ENCODE results near the gene P4HA2. TPM values are rescaled to one million over a fixed set of nuclear protein-coding genes. Genes with fewer than 3 reads are reported as not detected.

Gene P4HA2
- total and polyA plus RNA-seq, 9 of the 15 experiments (the other 6 are each of a cell fraction or from before 2014, with no cell fraction given), result 9.6 to 50.0 (median 12.7) TPM

DNA sequence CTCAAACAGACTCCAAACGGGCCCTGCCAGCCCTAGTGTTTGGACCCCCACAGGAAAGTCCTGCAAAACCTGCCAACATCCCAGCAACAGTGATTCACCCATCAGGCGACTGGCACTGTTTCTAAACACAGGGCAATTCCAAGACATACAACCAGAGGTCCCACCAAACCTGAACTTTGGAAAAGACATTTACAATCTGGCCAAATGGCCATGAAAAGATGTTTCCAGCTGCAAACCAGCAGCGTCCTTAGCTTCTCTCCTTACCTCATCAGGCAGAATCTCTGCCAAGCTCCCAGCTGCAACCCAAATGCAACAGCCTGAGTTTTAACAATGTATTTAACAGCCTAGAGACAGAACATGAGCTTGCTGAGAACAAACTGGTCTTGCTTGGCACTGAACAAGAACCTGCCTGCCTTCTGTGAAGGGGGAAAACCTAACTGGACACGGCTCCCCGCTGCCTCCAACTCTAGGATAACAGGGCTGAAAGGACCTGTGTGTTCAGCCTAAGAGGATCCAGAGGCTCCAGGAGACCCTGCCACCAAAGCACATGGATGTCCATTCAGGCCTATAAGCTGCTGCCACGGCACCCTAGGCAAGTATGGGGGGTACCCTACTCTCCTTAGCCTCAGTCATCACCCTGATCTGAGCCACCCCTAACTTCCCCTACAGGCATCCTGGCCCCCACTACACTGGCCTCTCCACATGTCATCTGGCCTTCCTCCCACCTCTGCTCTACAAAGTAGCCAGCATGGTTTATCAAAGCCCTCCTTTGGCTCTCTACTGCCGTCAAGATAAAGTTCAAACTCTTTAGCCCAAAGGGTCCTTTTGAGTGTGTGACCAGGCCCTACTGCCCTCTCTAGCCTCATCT lies 5.6 kb downstream of the P4HA2 start (continued):
- TF ChIP-seq, protein P1, sequence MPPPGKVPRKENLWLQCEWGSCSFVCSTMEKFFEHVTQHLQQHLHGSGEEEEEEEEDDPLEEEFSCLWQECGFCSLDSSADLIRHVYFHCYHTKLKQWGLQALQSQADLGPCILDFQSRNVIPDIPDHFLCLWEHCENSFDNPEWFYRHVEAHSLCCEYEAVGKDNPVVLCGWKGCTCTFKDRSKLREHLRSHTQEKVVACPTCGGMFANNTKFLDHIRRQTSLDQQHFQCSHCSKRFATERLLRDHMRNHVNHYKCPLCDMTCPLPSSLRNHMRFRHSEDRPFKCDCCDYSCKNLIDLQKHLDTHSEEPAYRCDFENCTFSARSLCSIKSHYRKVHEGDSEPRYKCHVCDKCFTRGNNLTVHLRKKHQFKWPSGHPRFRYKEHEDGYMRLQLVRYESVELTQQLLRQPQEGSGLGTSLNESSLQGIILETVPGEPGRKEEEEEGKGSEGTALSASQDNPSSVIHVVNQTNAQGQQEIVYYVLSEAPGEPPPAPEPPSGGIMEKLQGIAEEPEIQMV (tag; conservative IDR thresholded peaks at IDR 0.05; ENCODE audit: low read depth), result no peak
- TF ChIP-seq NEUROD1 (IDR thresholded peaks at IDR 0.05; ENCODE audit: borderline replicate concordance, low read depth, low read length, partially characterized antibody), result no peak

DNA sequence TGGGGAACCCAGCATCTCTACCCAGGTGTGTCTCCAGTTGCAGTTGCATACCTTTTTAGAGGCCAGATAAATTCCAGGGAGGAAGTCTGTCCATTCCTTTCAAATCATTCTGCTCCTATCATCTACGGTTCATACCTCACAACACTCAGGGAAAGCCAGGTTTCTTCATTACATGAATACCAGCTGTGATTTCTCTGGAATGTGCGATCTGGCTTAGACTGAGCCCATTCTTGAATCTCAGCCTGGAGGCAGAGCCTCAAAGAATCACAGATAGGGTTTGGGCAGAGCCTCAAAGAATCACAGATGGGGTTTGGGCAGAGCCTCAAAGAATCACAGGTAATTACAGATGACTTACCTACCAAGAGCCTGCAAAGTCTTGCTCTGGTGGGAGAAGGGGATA lies 7.2 kb downstream of the P4HA2 start:
- in situ Hi-C loops (cut with MboI) (no loop called here), intact Hi-C loops (cut with micrococcal nuclease) (no loop called here)
- Histone ChIP-seq H3K9ac (ENCODE audit: insufficient read depth in 1 of 2, low read depth in 2 of 2, low read length in 2 of 2) (no peak overlapping the region), H3K27me3 (ENCODE audit: control insufficient read depth in 2 of 2, insufficient read depth in 2 of 2, low read length in 2 of 2) (no peaks in the 10 kb centered on the region), H3K79me2 (ENCODE audit: control insufficient read depth, insufficient read depth, low read length) (peaks cover 2% of the 10 kb centered on the region; the same call in 1 of the 3 replicates), H3K27ac (ENCODE audit: extremely low read depth, low read depth, low read length) (no peak overlapping the region), H3K36me3 (ENCODE audit: control insufficient read depth, insufficient read depth, low read length) (peaks cover 11% of the 10 kb centered on the region; the same call in 2 of the 3 replicates), H3K9me3 (replicated peaks; ENCODE audit: control insufficient read depth, insufficient read depth, low read depth, low read length) (no peaks in the 10 kb centered on the region), H3K4me3 (no peak overlapping the region), H4K20me1 (replicated peaks; ENCODE audit: control insufficient read depth, insufficient read depth, low read length) (peaks cover 13% of the 10 kb centered on the region; the same call in 1 of the 2 replicates), H3K4me1 (replicated peaks in 1 of 2; ENCODE audit: control insufficient read depth in 2 of 2, insufficient read depth in 2 of 2, low read length in 2 of 2) (peaks cover 6 to 16% of the 10 kb centered on the region in 2 experiments), H3K9me1 (ENCODE audit: control insufficient read depth, insufficient read depth, low read length) (no peaks in the 10 kb centered on the region), H3K4me2 (ENCODE audit: insufficient read depth, low read length) (no peak overlapping the region), H2AFZ (ENCODE audit: low read depth, low read length) (no peak overlapping the region)
- no TSS peak for BruUV-seq (replicated peaks)
- WGBS (ENCODE audit: insufficient coverage, low coverage, missing lambda C conversion rate), result 33% methylated on average over 2 of the region's 2 CpGs
- POLR2A ChIA-PET, result interaction anchor here (0.5 to 1.2 kb wide), 4 partner anchors 10 to 158 kb away, joined by 3 to 4 read pairs (median 3); partner anchors contain the start of gene SLC22A5
- DNase-seq (ENCODE audit: extremely low read depth in 1 of 4, low spot score in 3 of 4) (no peak), FAIRE-seq (no peak), ATAC-seq (no peak)
- CTCF ChIA-PET (ENCODE audit: low intra/inter-chr PET ratio), result no interaction called here
- no peak for TF ChIP-seq MYBL2 (IDR thresholded peaks at IDR 0.05; ENCODE audit: low read depth)
- no peak for TF ChIP-seq MYBL2 (CRISPR knock-in tag; IDR thresholded peaks at IDR 0.05; ENCODE audit: borderline replicate concordance)
- TF ChIP-seq ZEB2 (IDR thresholded peaks at IDR 0.05), result no peak
- no peak for TF ChIP-seq ZNF239 (CRISPR knock-in tag; IDR thresholded peaks at IDR 0.05)
- TF ChIP-seq, protein P2, sequence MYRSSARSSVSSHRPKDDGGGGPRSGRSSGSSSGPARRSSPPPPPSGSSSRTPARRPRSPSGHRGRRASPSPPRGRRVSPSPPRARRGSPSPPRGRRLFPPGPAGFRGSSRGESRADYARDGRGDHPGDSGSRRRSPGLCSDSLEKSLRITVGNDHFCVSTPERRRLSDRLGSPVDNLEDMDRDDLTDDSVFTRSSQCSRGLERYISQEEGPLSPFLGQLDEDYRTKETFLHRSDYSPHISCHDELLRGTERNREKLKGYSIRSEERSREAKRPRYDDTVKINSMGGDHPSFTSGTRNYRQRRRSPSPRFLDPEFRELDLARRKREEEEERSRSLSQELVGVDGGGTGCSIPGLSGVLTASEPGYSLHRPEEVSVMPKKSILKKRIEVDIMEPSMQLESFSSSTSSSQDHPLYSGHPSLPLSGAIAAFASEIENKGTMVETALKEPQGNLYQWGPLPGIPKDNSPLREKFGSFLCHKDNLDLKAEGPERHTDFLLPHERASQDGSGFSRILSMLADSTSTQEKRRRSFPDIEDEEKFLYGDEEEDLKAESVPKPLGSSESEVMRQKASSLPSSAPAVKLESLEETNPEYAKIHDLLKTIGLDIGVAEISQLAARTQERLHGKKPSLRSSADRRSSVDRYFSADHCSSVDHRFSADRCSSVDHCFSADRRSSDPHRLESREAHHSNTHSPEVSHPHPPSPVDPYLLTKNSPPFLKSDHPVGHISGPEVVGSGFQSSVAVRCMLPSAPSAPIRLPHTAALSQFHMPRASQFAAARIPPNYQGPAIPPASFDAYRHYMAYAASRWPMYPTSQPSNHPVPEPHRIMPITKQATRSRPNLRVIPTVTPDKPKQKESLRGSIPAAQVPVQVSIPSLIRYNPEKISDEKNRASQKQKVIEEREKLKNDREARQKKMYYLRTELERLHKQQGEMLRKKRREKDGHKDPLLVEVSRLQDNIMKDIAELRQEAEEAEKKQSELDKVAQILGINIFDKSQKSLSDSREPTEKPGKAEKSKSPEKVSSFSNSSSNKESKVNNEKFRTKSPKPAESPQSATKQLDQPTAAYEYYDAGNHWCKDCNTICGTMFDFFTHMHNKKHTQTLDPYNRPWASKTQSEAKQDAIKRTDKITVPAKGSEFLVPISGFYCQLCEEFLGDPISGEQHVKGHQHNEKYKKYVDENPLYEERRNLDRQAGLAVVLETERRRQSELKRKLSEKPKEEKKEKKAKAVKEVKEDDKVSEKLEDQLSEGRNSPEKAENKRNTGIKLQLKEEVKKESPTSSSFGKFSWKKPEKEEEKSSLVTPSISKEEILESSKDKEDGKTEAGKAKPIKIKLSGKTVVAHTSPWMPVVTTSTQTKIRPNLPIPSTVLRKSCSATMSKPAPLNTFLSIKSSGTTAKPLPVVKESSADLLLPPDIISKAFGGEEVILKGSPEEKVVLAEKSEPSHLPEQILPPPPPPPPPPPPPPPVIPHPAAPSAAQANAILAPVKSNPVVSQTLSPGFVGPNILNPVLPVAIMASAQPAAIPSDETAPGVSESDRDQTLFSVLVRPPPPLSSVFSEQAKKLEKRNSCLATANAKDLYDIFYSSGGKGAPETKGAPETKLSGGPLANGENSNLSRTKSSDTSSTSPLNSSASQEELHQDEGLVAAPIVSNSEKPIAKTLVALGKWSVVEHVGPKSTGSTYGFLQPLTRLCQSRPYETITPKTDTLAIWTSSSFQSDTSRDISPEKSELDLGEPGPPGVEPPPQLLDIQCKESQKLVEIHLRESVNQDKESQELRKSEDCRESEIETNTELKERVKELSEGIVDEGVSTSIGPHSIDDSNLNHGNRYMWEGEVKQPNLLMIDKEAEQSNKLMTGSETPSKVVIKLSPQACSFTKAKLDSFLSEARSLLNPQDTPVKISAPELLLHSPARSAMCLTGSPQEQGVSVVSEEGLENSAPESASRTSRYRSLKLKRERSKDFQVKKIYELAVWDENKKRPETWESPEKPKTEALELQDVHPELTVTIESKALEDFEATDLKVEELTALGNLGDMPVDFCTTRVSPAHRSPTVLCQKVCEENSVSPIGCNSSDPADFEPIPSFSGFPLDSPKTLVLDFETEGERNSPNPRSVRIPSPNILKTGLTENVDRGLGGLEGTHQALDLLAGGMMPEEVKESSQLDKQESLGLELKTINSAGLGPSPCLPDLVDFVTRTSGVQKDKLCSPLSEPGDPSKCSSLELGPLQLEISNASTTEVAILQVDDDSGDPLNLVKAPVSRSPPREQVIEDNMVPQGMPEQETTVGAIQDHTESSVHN (IDR thresholded peaks at IDR 0.05; ENCODE audit: borderline replicate concordance in 1 of 2, low read depth in 1 of 2), result no peak

Data from K562 (cell line).